ENCODE data around the gene ARFGAP1. TPM values are rescaled to one million over a fixed set of nuclear protein-coding genes. Genes with fewer than 3 reads are reported as not detected.
A peak's percentile ranks its signal among the peaks of the same experiment; 100 is the strongest.

Gene ARFGAP1
- 25.3 TPM for total RNA-seq

GRCh38 chr20:63272105-63273058 is at the start of gene ARFGAP1:
TSS of gene ARFGAP1 (plus strand) at chr20:63272813. CDS start at chr20:63275581, 2,768 bp downstream.
- FAIRE-seq (no peak), DNase-seq (ENCODE audit: low spot score in 2 of 2) (peak; percentile 97 to 99)

GRCh38 chr20:63223121-63223825 is 49.3 kb upstream of the ARFGAP1 start:
- peak in 1 of 2 donors; percentile 49 for DNase-seq (ENCODE audit: low spot score in 2 of 2)
- no peak for FAIRE-seq

- FAIRE-seq (no peak), DNase-seq (ENCODE audit: low spot score in 2 of 2) (no peak)
These were observed 48.8 kb upstream of the ARFGAP1 start for GRCh38 chr20:63223826-63224207.

GRCh38 chr20:63224412-63225081 is 48.1 kb upstream of the ARFGAP1 start:
- peak in 1 of 2 donors; percentile 42 for DNase-seq (ENCODE audit: low spot score in 2 of 2)
- FAIRE-seq: no peak

- FAIRE-seq (no peak), DNase-seq (ENCODE audit: low spot score in 2 of 2) (no peak)
These were observed 47.5 kb upstream of the ARFGAP1 start for GRCh38 chr20:63225082-63225454.

- DNase-seq (ENCODE audit: low spot score in 2 of 2): no peak
- FAIRE-seq: no peak
These were observed 46.3 kb upstream of the ARFGAP1 start for GRCh38 chr20:63226042-63226943.

GRCh38 chr20:63227260-63227659 is 45.4 kb upstream of the ARFGAP1 start:
- DNase-seq (ENCODE audit: low spot score in 2 of 2): no peak
- FAIRE-seq: no peak

- DNase-seq (ENCODE audit: low spot score in 2 of 2): no peak
- no peak for FAIRE-seq
These were observed 43.8 kb upstream of the ARFGAP1 start for GRCh38 chr20:63228806-63229205.

GRCh38 chr20:63230800-63231268 is 41.8 kb upstream of the ARFGAP1 start:
- FAIRE-seq: no peak
- DNase-seq (ENCODE audit: low spot score in 2 of 2): peak; percentile 56 to 67

- no peak for DNase-seq (ENCODE audit: low spot score in 2 of 2)
- FAIRE-seq: no peak
These were observed 40.2 kb upstream of the ARFGAP1 start for GRCh38 chr20:63232235-63233060.

- no peak for FAIRE-seq
- no peak for DNase-seq (ENCODE audit: low spot score in 2 of 2)
These were observed 39.6 kb upstream of the ARFGAP1 start for GRCh38 chr20:63233061-63233344.

GRCh38 chr20:63233924-63234323 is 38.7 kb upstream of the ARFGAP1 start:
- FAIRE-seq (no peak), DNase-seq (ENCODE audit: low spot score in 2 of 2) (no peak)

- DNase-seq (ENCODE audit: low spot score in 2 of 2) (no peak), FAIRE-seq (no peak)
These were observed 37.8 kb upstream of the ARFGAP1 start for GRCh38 chr20:63234693-63235398.

GRCh38 chr20:63235399-63235983 is 37.1 kb upstream of the ARFGAP1 start, which contains the start of gene BIRC7:
TSS of gene BIRC7 (plus strand) at chr20:63235905. CDS start at chr20:63236097, 192 bp downstream.
- DNase-seq (ENCODE audit: low spot score in 2 of 2) (no peak), FAIRE-seq (no peak)

GRCh38 chr20:63236116-63236837 is 36.3 kb upstream of the ARFGAP1 start:
- DNase-seq (ENCODE audit: low spot score in 2 of 2) (no peak), FAIRE-seq (no peak)

GRCh38 chr20:63238031-63238430 is 34.6 kb upstream of the ARFGAP1 start:
- FAIRE-seq: no peak
- DNase-seq (ENCODE audit: low spot score in 2 of 2): no peak

- peak in 1 of 2 donors; percentile 63 for DNase-seq (ENCODE audit: low spot score in 2 of 2)
- no peak for FAIRE-seq
These were observed 34.0 kb upstream of the ARFGAP1 start for GRCh38 chr20:63238514-63239125.

Measured in frontal cortex (tissue), 4 donors.